ENCODE data around the gene TMEM245. TPM values are rescaled to one million over a fixed set of nuclear protein-coding genes. Genes with fewer than 3 reads are reported as not detected.

TMEM245 gene
- total RNA-seq, 1 experiment from 2014 or later = 59.8 TPM

DNA sequence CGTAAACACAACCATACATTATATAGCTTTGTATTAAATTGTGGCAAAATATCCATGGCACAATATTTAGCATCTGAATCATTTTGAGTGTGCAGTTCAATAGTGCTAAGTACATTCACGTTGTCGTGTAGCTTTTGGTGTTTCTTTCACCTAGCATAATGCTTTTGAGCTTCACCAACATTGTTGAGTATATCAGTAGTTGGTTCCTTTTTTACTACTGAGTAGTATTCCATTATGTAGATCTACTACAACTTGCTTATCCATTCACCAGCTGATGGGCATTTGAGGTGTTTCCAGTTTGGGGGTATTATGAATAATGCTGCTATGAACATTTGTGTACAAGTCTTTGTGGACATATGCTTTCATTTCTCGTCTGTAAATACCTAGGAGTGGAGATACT lies 79.2 kb downstream of the TMEM245 start:
- H3K27ac ChIP-seq (ENCODE audit: low read depth, low read length, poor library complexity, severe bottlenecking) = no peak overlapping the region
- CTCF ChIA-PET = no interaction called here
- H3K36me3 ChIP-seq (ENCODE audit: insufficient read depth, low read length, poor library complexity, severe bottlenecking) = peaks cover 33% of the 10 kb centered on the region
- DNase-seq (ENCODE audit: low spot score) = no peak
- TF ChIP-seq, protein P1, sequence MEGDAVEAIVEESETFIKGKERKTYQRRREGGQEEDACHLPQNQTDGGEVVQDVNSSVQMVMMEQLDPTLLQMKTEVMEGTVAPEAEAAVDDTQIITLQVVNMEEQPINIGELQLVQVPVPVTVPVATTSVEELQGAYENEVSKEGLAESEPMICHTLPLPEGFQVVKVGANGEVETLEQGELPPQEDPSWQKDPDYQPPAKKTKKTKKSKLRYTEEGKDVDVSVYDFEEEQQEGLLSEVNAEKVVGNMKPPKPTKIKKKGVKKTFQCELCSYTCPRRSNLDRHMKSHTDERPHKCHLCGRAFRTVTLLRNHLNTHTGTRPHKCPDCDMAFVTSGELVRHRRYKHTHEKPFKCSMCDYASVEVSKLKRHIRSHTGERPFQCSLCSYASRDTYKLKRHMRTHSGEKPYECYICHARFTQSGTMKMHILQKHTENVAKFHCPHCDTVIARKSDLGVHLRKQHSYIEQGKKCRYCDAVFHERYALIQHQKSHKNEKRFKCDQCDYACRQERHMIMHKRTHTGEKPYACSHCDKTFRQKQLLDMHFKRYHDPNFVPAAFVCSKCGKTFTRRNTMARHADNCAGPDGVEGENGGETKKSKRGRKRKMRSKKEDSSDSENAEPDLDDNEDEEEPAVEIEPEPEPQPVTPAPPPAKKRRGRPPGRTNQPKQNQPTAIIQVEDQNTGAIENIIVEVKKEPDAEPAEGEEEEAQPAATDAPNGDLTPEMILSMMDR (conservative IDR thresholded peaks at IDR 0.05; ENCODE audit: low read depth, low read length) = no peak
- TF ChIP-seq EZH2 (IDR thresholded peaks at IDR 0.05; ENCODE audit: borderline replicate concordance, low read depth, low read length, poor library complexity, severe bottlenecking) = no peak
- POLR2A ChIA-PET (ENCODE audit: low non-redundant PET) = no interaction called here
- BruUV-seq (replicated peaks) = no TSS peak
- H3K9me3 ChIP-seq (ENCODE audit: low read depth, low read length, poor library complexity, severe bottlenecking) = no peaks in the 10 kb centered on the region
- peaks cover 17% of the 10 kb centered on the region for H3K4me1 ChIP-seq (ENCODE audit: insufficient read depth, low read length, poor library complexity, severe bottlenecking)
- no peaks in the 10 kb centered on the region for H3K27me3 ChIP-seq (replicated peaks; ENCODE audit: insufficient read depth, low read depth, low read length, poor library complexity)
- intact Hi-C loops (cut with micrococcal nuclease; ENCODE audit: unreplicated experiment) = no loop called here
- H3K4me3 ChIP-seq (ENCODE audit: low read depth, low read length, poor library complexity, severe bottlenecking) = no peak overlapping the region

DNA sequence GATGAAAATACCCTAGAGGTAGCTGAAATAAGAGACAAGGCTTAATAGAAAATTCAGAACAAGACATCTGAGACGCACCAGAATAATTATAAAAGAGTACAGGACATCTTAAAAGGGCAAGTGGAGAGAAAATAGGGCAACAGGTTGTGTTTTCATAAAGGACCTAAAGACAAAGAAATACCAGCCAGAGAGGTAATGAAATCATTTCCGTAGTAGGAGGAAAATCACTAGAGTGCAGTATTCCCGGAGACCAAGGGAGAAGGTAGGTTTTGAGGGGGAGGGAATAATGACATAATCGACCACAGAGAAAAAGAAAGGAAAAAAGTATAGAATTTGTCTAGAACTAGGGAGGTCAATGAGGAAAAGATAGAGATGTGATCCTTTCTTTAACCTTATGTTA lies 80.2 kb downstream of the TMEM245 start:
- H3K4me3 ChIP-seq (ENCODE audit: low read depth, low read length, poor library complexity, severe bottlenecking) = no peak overlapping the region
- no peak for DNase-seq (ENCODE audit: low spot score)
- H3K9me3 ChIP-seq (ENCODE audit: low read depth, low read length, poor library complexity, severe bottlenecking) = no peaks in the 10 kb centered on the region
- peaks cover 21% of the 10 kb centered on the region for H3K4me1 ChIP-seq (ENCODE audit: insufficient read depth, low read length, poor library complexity, severe bottlenecking)
- H3K36me3 ChIP-seq (ENCODE audit: insufficient read depth, low read length, poor library complexity, severe bottlenecking) = peaks cover 29% of the 10 kb centered on the region
- BruUV-seq (replicated peaks) = no TSS peak
- ChIA-PET CTCF (no interaction called here), POLR2A (ENCODE audit: low non-redundant PET) (no interaction called here)
- no peak for TF ChIP-seq EZH2 (IDR thresholded peaks at IDR 0.05; ENCODE audit: borderline replicate concordance, low read depth, low read length, poor library complexity, severe bottlenecking)
- TF ChIP-seq, protein P1 (conservative IDR thresholded peaks at IDR 0.05; ENCODE audit: low read depth, low read length) = no peak
- H3K27me3 ChIP-seq (replicated peaks; ENCODE audit: insufficient read depth, low read depth, low read length, poor library complexity) = no peaks in the 10 kb centered on the region
- peak overlapping the region; percentile 6 for H3K27ac ChIP-seq (ENCODE audit: low read depth, low read length, poor library complexity, severe bottlenecking)
- intact Hi-C loops (cut with micrococcal nuclease; ENCODE audit: unreplicated experiment) = no loop called here

DNA sequence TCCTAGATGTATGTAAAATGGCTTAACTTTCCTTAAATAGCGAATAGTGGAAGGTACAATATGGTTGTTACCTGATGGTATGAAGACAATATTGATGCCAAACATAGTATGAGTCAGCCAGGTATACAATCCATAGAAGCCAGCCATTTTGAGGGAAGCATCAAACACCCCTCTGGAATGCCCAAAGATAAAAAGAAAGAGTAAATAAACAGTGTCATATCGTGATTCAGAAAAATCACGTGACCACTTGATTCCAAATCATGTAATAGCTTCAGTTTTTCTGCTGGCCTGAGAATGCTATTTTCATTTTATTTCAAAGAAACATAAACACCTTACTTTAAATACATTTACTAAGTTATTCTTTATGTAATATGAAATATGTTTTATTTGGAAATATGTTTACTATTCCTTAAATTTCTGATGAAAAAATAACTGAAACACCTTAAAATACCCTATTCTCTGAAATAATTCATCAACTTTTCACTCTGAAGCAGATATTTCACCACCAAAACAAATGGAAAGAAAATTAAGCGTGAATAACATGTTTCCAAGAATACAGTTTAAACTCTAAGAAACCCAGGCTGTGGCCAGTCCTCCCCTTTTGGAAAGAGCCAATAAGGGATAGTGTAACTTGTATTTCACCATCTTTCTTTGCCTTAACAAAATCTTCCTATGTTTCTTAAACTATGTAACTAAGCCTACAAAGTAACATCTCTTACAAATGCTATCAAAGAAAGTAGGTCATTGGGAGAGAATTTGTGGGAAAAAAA lies 81.6 kb downstream of the TMEM245 start:
- BruUV-seq (replicated peaks) = no TSS peak
- no peak for DNase-seq (ENCODE audit: low spot score)
- Histone ChIP-seq H3K4me1 (ENCODE audit: insufficient read depth, low read length, poor library complexity, severe bottlenecking) (peaks cover 21% of the 10 kb centered on the region), H3K27me3 (replicated peaks; ENCODE audit: insufficient read depth, low read depth, low read length, poor library complexity) (no peaks in the 10 kb centered on the region), H3K9me3 (ENCODE audit: low read depth, low read length, poor library complexity, severe bottlenecking) (no peaks in the 10 kb centered on the region), H3K36me3 (ENCODE audit: insufficient read depth, low read length, poor library complexity, severe bottlenecking) (peaks cover 29% of the 10 kb centered on the region), H3K27ac (ENCODE audit: low read depth, low read length, poor library complexity, severe bottlenecking) (peak overlapping the region; percentile 6), H3K4me3 (ENCODE audit: low read depth, low read length, poor library complexity, severe bottlenecking) (no peak overlapping the region)
- ChIA-PET CTCF (no interaction called here), POLR2A (ENCODE audit: low non-redundant PET) (no interaction called here)
- no peak for TF ChIP-seq EZH2 (IDR thresholded peaks at IDR 0.05; ENCODE audit: borderline replicate concordance, low read depth, low read length, poor library complexity, severe bottlenecking)
- TF ChIP-seq, protein P1 (conservative IDR thresholded peaks at IDR 0.05; ENCODE audit: low read depth, low read length) = no peak
- intact Hi-C loops (cut with micrococcal nuclease; ENCODE audit: unreplicated experiment) = no loop called here
